ENCODE data around the gene LOXL4.

Gene LOXL4

DNA sequence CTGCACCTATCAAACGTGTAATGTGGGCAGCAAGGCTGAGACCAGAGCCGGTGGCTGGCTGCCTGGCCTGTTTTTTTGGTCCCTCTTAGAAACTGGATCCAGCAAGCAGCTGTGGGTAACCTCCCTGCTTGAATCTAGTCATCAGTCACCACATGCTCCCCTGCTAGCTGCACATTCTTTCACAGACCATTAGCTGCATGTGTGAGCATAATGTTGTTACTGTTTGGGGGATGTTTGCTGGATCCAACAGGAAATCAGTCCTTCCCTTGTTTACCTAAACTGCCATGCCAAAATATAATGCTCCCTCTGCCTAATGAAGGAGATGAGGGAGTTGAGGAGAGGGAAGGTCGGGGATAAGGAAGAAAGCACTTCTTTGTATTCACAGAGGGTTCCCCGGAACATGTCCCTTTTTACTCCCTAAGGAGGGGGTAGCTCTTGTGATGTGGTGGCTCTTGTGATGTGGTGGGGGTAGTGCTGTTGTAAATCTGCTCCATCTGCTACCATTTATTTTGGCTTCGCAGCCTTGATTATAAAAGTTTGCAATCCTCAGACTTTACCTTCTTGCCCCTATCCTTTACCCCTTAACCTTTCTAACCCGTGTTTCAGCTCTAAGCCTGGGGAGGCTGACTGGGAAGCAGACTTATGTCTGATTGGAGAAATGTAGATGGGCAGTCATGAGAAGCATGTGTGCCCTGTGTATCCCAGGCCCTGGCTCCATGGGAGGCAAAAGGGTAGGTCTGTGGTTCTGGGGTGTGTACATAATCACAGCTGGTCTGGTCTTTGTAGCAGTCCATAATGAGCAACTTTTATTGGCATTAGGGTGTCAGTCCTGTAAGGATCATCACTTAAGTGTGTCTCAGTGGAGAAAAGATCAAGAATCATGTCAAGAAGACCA, 20.8 kb downstream of the LOXL4 start:
- TF ChIP-seq, protein P1, sequence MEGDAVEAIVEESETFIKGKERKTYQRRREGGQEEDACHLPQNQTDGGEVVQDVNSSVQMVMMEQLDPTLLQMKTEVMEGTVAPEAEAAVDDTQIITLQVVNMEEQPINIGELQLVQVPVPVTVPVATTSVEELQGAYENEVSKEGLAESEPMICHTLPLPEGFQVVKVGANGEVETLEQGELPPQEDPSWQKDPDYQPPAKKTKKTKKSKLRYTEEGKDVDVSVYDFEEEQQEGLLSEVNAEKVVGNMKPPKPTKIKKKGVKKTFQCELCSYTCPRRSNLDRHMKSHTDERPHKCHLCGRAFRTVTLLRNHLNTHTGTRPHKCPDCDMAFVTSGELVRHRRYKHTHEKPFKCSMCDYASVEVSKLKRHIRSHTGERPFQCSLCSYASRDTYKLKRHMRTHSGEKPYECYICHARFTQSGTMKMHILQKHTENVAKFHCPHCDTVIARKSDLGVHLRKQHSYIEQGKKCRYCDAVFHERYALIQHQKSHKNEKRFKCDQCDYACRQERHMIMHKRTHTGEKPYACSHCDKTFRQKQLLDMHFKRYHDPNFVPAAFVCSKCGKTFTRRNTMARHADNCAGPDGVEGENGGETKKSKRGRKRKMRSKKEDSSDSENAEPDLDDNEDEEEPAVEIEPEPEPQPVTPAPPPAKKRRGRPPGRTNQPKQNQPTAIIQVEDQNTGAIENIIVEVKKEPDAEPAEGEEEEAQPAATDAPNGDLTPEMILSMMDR (IDR thresholded peaks at IDR 0.05; ENCODE audit: borderline replicate concordance, insufficient read depth, low read depth, low read length): no peak
- no peak overlapping the region for H3K4me3 ChIP-seq (ENCODE audit: low read depth, low read length)

- TF ChIP-seq, protein P1 (IDR thresholded peaks at IDR 0.05; ENCODE audit: borderline replicate concordance, insufficient read depth, low read depth, low read length): no peak
- no peak overlapping the region for H3K4me3 ChIP-seq (ENCODE audit: low read depth, low read length)
Observed at GRCh38 chr10:98244586-98244985, 23.4 kb downstream of the LOXL4 start.

GRCh38 chr10:98244141-98244540, 23.9 kb downstream of the LOXL4 start:
- TF ChIP-seq, protein P1 (IDR thresholded peaks at IDR 0.05; ENCODE audit: borderline replicate concordance, insufficient read depth, low read depth, low read length): no peak
- no peak overlapping the region for H3K4me3 ChIP-seq (ENCODE audit: low read depth, low read length)

GRCh38 chr10:98242823-98243222, 25.2 kb downstream of the LOXL4 start:
- TF ChIP-seq, protein P1 (IDR thresholded peaks at IDR 0.05; ENCODE audit: borderline replicate concordance, insufficient read depth, low read depth, low read length): no peak
- H3K4me3 ChIP-seq (ENCODE audit: low read depth, low read length): no peak overlapping the region

DNA sequence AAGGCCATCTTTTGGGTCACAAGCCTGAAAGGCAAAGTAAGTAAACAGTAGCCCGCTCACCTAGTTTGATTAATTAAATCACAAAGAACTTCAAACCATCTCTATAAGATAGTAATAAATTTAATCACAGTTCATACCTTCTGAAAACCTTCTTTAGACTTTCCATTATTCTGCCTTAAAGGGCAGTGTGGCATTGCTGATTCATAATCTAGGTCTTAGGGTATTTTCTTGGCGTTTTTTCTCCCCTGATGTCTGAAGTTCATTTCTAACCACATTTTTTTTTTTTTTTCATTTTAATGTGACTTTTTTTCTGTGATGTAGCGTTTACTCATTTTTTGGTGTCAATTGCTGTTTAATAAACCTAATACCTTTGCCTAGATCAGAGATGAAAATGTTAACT, 27.5 kb downstream of the LOXL4 start:
- no peak overlapping the region for H3K4me3 ChIP-seq (ENCODE audit: low read depth, low read length)
- TF ChIP-seq, protein P1 (IDR thresholded peaks at IDR 0.05; ENCODE audit: borderline replicate concordance, insufficient read depth, low read depth, low read length): no peak

DNA sequence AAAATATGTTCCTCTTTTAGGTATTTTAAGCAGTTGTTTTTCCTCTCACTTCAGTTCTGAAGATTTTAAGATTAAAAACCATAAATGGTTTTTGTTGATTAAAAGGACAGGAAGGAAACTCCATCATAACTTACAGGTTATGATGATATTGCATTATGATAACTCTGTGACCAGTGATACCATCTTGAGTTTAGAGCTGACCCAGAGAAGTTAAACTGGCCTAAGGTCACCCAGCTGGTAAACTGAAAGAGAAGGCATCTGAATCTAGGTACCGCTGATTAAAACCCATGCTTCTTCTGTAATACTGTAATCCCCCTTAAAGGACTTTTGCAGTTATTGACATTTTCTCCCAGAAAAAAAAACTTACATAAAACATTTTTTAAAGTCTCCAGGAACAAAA, 29.6 kb downstream of the LOXL4 start:
- no peak overlapping the region for H3K4me3 ChIP-seq (ENCODE audit: low read depth, low read length)
- TF ChIP-seq, protein P1 (IDR thresholded peaks at IDR 0.05; ENCODE audit: borderline replicate concordance, insufficient read depth, low read depth, low read length): no peak

DNA sequence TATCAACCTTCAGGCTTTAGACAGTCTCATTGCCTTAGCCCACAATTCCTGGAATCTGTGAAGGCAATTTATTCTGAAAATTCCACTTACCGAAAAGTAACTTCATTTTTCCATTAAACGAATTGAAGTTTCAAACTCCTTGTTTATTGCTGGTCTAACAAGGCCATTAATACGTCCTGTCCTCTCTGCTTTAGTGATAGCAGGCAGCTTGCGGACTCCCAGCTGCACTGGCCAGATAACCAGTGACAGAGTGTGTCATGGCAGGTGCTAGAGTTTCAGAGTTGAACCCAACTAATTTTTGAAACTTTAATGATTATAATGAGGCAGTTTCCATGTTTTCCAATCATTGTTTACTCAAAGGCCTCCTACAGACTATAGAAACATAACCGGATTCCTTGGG, 31.1 kb downstream of the LOXL4 start:
- TF ChIP-seq, protein P1 (IDR thresholded peaks at IDR 0.05; ENCODE audit: borderline replicate concordance, insufficient read depth, low read depth, low read length): no peak
- no peak overlapping the region for H3K4me3 ChIP-seq (ENCODE audit: low read depth, low read length)
